D341Med (cell line): ENCODE data around the gene NPC1L1.

Experiments used
- DNase-seq: peaks from one replicate; pipeline ENCODE4 v3.0.0; 2012; ENCODE audit warnings: low spot score

NPC1L1 gene

DNA sequence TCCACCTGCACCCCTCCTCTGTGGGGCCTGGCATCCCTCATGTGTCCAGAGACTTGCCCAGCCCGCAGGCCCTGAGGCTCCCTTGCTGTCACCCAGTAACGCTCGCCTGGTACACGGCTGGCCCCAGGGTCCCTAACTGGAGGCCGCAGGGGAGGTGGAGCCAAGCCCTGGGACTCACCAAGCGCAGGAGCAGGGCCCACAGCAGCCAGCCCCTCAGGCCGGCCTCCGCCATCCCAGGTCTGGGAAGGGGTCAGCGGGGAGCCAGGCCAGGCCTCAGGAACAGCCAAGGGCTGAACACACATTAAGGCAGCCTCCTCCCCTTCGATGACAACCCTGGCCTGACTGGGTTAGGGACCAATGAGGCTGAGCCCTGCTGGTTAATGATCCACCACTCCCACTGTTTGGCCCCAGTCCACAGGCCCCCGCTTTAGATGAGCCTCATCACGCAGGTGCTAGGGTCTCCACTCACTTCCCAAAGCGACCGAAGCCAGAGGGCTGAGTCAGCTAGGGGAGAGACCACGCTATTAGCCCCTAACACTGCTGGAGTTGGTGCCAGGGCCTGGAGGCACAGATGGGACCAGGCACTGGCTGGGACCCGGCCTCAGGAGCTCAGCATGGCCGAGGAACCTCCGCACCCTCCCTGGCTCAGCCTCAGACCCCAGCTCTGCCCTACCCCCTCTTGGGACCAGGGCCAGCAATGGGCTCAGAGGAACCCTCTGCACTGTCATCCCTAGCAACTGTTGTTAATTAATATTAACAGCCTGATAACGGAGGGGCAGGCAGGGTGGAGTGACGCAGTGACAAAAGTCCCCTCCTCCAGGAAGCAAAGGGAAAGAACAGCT is at the start of gene NPC1L1:
Gene NPC1L1, minus strand, starts transcription at position 303 of the 842 bp plus-strand sequence. Its CDS starts 71 bp downstream, at position 232.
- DNase-seq, result peak; percentile 18

GRCh38 chr7:44590910-44591309 is 49.8 kb upstream of the NPC1L1 start:
- no peak for DNase-seq

GRCh38 chr7:44587843-44588711 is 46.9 kb upstream of the NPC1L1 start:
- DNase-seq, result no peak

DNA sequence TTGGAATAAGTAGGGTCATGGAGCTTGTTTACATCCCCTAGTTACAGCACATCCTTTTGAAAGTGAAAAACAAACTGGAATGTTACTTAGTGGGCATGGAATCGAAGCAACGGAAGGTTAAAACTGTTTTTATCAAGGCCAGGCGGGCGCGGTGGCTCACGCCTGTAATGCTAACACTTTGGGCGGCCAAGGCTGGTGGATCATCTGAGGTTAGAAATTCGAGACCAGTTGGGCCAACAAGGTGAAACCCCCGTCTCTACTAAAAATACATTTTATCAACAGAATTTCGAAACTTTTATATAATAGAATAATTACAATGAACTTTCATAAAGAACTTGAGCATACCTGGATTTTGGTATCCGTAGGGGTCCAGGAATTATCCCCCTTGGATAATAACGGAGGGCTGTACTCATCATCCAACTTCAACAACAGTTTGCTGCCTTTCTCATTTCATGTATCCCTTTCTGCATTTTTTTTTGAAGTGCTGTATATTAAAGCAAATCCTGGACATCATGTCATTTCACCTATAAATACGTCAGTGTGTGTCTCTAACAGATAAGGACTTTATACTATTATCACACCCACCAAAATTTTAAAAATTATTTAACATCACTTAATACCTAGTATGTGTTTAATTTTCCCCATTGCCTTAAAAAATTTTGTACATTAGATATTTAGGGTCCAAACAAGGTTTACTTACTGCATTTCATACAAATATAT is 42.2 kb upstream of the NPC1L1 start:
- no peak for DNase-seq

DNA sequence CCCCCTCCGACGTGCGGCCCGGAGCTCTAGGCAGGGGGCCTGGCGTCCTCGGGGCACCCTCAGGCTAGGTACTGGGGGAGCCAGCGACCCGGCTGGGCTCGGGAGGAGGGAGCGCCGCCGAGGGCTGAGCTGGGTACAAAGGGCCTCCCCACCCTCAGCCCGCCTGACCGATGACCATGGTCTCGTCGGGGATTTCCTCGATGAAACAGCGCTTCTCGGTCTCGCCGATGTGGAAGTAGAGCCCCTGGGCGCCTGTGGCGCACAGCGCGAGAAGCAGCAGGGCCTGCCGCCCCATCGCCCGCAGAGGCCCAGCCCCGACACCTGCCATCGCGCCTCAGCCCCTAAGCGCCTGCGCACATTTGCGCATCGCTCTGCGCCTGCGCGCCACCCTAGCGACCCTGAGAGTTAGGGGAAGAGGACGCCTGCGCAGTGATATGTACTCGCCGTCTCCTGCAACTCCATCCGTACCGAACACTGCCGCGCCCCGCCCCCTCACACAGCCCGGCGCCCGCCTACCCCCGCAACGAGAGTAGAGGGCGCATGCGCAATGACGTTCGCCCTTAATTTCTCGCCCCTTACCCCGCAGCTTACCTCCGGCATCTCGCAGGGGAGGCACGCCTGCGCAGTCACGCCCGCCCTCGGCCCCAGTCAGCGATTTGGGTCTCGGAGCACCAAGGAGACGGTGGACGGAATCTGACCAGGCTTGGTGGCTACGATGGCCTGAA is 40.9 kb upstream of the NPC1L1 start, which contains the start of gene TMED4:
Gene TMED4, minus strand, starts transcription at position 353 of the 725 bp plus-strand sequence. Its CDS starts 25 bp downstream, at position 328.
- peak; percentile 99 for DNase-seq

DNA sequence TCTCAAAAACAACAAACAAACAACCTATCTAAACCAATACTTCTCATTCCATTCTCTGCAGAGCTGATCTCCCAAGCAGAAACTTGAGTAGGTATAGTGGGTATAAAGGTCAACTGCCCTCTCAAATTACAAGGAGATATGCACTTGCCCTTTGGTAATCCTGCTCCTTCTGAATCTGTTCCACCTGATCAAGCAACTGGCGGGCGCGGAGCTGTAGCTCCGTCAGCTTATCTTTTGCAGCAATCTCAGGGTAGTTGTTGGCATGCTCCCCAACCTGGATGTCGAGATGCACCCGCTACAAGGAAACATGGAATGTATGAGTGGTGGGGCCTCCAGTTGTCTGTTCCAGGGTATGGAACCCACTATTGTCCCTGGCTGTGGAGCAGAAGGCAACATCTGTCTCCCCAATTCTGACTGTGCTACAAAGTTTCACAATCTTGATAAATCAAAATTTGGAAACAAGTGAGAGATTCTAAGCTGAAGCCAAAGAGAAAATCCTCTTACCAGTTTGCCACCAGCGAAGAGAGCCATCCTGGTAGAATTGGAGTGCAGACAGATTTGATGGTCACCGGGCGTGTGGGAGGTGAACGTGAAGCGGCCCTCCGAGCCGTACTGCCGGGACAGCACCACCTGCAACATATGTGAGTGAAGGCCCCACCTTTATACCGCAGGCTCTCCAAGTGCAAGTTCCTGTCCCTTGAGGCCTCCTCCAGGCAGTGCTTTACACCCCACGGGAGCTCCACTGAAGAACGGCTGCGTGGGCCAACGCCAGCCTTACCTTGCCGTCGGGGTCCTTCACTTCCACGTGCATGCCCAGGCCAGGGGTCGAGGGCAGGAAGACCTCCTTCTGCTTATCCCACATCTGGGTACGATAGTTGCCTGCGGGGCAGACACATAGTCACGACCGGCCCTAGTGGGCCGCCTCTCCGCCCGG is 40.1 kb upstream of the NPC1L1 start:
- no peak for DNase-seq

- no peak for DNase-seq
Observed at GRCh38 chr7:44576228-44576627, 35.1 kb upstream of the NPC1L1 start.

DNA sequence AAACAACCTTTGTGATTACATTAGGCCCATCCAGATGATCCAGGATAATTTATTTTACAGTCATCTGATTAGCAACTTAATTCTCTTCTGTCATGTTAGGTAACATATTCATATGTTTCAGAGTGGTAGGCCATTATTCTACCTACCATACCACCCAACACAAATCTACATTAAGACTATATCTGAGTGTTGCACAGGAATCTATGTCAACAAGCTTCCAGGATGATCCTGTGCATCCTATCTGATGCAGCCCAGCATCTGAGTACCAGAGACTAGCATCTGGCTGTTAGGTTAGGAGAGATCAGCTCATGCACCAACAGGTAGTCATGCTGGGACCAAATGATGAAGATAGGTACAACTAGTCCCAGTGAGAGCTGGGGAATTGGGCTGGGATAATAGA is 33.9 kb upstream of the NPC1L1 start:
- no peak for DNase-seq

- no peak for DNase-seq
Observed at GRCh38 chr7:44574287-44574872, 33.2 kb upstream of the NPC1L1 start.

DNA sequence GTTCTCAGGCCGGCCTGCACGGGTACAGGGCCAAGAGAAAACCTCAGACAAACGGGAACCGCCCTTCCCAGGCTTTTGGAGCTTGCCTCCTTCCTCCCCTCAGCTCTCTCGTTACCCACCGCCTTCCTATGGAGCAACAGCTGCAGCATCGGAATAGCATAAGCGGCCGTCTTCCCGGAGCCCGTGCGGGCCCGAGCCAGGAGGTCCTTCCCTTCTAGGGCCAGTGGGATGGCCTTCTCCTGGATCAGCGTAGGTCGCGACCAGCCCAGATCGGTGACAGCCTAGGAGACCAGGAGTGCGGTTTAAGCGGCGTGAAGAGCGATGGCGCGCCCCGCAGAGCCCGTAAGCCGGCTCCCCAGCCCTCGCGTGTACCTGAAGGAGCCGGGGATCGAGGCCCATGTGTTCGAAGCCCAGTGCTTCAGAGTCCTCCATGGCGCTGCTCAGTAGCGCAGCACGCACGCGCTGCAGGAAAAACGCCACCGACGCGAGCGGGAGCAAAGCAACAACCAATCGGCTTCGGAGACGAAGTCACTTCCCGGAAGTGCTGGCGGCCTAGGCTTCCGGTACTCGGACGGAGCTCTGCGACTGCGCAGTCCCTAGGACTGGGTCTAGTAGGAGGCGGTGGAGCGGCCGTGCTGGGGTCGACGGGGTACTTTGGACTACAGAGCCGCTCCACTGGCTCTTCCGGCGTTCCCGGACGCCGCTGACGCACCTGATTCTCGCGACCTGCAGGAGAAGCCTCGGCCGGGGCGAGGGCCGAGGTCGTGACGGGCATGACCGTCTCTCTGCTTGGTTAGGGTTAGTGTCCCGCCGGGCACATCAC is 32.5 kb upstream of the NPC1L1 start, which contains the start of gene DDX56:
Gene DDX56, minus strand, starts transcription at position 445 of the 823 bp plus-strand sequence. Its CDS starts 13 bp downstream, at position 432.
- DNase-seq, result peak; percentile 95

DNA sequence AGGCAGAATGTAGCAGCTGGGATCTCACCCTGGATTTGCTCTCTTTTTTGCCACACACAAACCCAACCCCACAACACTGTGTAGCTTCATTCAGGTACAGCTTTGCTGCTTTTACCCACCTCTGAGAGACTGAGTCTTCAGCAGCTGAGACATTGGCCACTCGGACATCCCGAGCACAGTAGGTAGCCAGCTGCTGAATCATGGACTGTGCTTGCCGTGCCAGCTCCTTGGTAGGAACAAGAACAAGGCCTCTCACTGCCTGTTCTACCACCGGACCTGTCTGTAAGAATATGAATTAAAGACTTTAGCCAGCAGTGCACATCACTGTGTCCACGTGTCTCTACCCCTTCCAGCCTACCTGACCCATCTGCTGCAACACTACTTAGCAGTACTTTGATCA is 31.6 kb upstream of the NPC1L1 start:
- DNase-seq, result no peak

GRCh38 chr7:44569959-44570358 is 28.8 kb upstream of the NPC1L1 start:
- no peak for DNase-seq

GRCh38 chr7:44568771-44569560 is 27.8 kb upstream of the NPC1L1 start:
- DNase-seq, result no peak

- DNase-seq, result no peak
Observed at GRCh38 chr7:44567884-44568283, 26.8 kb upstream of the NPC1L1 start.

DNA sequence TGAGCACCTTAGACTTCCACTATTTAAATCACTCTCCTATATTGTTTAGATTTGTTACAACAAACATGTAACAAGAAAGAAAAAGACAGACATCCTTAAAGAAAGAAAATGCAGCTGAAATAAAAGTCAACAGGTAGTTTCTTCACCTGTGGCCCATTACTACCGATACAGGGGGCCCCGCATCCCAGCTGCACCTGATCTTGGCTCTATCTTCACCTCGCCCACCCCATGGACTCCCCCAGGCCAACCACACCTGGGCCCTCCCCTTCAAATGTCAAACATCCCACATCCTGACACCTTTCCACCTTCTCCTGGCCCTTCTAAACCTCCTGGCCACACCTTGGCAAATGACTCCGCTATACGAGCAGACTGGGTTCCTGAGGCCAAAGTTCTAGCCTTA is 25.6 kb upstream of the NPC1L1 start:
- no peak for DNase-seq

DNA sequence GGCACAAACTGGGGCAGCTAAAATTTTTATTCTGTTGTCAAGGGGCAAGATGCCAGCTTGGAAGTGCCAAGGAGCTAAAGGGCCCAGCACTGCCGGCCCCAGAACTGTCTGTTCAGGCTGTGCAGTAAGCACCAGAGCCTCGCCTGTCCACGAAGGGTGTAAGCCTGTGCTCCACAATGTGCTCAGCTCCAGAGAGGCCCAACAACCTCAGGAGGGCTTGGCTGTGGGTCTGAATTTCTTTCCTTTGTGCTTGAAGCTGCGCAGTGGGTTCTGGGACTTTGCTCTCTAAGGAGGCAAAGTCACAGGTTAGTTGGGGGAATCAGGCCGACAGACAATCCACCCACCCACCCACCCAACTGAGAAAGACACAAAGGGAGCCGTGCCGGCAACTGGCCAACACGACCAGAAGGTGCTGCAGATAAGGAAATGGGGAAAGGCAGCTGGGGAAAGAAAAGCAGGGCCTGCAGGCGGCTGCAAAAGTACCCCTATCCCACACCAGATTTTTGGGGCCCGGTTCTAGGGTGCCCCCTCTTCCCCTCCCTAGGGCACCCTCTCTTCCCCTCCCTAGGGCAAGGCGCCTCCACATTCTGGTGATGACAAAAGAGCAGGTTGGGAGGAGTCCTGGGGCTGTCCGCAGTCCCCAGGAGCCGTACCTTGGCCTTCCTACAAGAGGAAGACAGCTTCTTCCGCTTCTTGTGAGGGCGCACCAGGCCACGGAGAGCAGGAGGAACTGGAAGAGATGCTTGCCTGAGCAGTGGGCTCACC is 24.8 kb upstream of the NPC1L1 start:
- DNase-seq, result no peak

- DNase-seq, result peak; percentile 88
Observed at GRCh38 chr7:44565097-44565794, 24.1 kb upstream of the NPC1L1 start.
